ENCODE measurements around the gene COA1. TPM values are rescaled to one million over a fixed set of nuclear protein-coding genes. Genes with fewer than 3 reads are reported as not detected.

The COA1 gene
- total and polyA plus RNA-seq, 2 donors (not counting 1 experiment from before 2014, with no cell fraction given): 28.7 to 72.7 TPM

- no peak for TF ChIP-seq CTCF (IDR thresholded peaks at IDR 0.05)
- Mint-ChIP-seq H3K4me3 (peak overlapping the region; percentile 32), H3K27me3 (no peaks in the 10 kb centered on the region), H3K9me3 (ENCODE audit: insufficient read depth) (no peaks in the 10 kb centered on the region), H3K27ac (peak overlapping the region; percentile 88), H3K4me1 (peaks cover 77% of the 10 kb centered on the region)
- intact Hi-C loops (cut with micrococcal nuclease): no loop called here
- Histone ChIP-seq H3K36me3 (replicated peaks in 1 of 2; ENCODE audit: control extremely low read depth in 1 of 2, control insufficient read depth in 1 of 2, extremely low read depth in 1 of 2, insufficient read depth in 2 of 2, low read length in 1 of 2) (peaks cover 0 to 66% of the 10 kb centered on the region in 2 experiments), H3K79me2 (ENCODE audit: control insufficient read depth, insufficient read depth, low read length) (peaks cover 71% of the 10 kb centered on the region), H3K9me3 (ENCODE audit: control extremely low read depth in 1 of 3, control insufficient read depth in 2 of 3, insufficient read depth in 1 of 3, low read length in 2 of 3) (no peaks in the 10 kb centered on the region), H4K20me1 (ENCODE audit: control insufficient read depth, insufficient read depth, low read length, poor library complexity, severe bottlenecking) (no peaks in the 10 kb centered on the region), H3K27ac (ENCODE audit: low read length in 2 of 2) (peak overlapping the region; percentile 27 to 97), H3K27me3 (replicated peaks in 1 of 4; ENCODE audit: control extremely low read depth in 1 of 4, control insufficient read depth in 3 of 4, insufficient read depth in 4 of 4, low read length in 3 of 4) (no peaks in the 10 kb centered on the region), H3K4me3 (ENCODE audit: control extremely low read depth in 1 of 5, extremely low read depth in 1 of 5, insufficient read depth in 1 of 5, low read depth in 2 of 5, low read length in 4 of 5) (no peak overlapping the region), H3K4me2 (replicated peaks; ENCODE audit: low read depth, low read length, poor library complexity, severe bottlenecking) (peak overlapping the region; percentile 23), H3K9ac (ENCODE audit: low read length) (no peak overlapping the region), H2AFZ (ENCODE audit: insufficient read depth, low read depth, low read length, poor library complexity, severe bottlenecking) (no peak overlapping the region), H3K4me1 (ENCODE audit: control insufficient read depth in 2 of 2, insufficient read depth in 2 of 2, low read length in 2 of 2) (peaks cover 59% of the 10 kb centered on the region in 2 donors)
- 94% methylated on average over 13 of the region's 13 CpGs for WGBS (ENCODE audit: insufficient coverage)
- DNase-seq (no peak), ATAC-seq (ENCODE audit: low read depth) (no peak)
- CTCF ChIA-PET: interaction anchor here (1.2 to 10.9 kb wide), 3 partner anchors 16 to 58 kb away, joined by 4 to 203 read pairs (median 6); partner anchors contain the start of gene STK17A
- POLR2A ChIA-PET: interaction anchor here (1.0 to 1.8 kb wide), 3 partner anchors 9 to 60 kb away, joined by 3 to 4 read pairs (median 3); partner anchors contain the start of gene STK17A
These were observed 86.3 kb downstream of the COA1 start for GRCh38 chr7:43642897-43643630.

GRCh38 chr7:43640679-43641078 lies 88.6 kb downstream of the COA1 start:
- ChIA-PET POLR2A (no interaction called here), CTCF (interaction anchor here (1.4 to 5.2 kb wide), 4 partner anchors 9 to 59 kb away, joined by 3 to 35 read pairs (median 13); partner anchors contain the start of gene STK17A)
- WGBS (ENCODE audit: insufficient coverage): 100% methylated on average over 1 of the region's 3 CpGs
- TF ChIP-seq EZH2 (IDR thresholded peaks at IDR 0.05; ENCODE audit: borderline replicate concordance, insufficient read depth, low read depth, low read length, poor library complexity, severe bottlenecking) (no peak), CTCF (IDR thresholded peaks at IDR 0.05) (no peak)
- no peak overlapping the region for H3K4me3 ChIP-seq (ENCODE audit: control extremely low read depth in 1 of 5, extremely low read depth in 1 of 5, insufficient read depth in 1 of 5, low read depth in 2 of 5, low read length in 4 of 5)
- H3K79me2 ChIP-seq (ENCODE audit: control insufficient read depth, insufficient read depth, low read length): peaks cover 62% of the 10 kb centered on the region
- Mint-ChIP-seq H3K9me3 (ENCODE audit: insufficient read depth) (no peaks in the 10 kb centered on the region), H3K27me3 (no peaks in the 10 kb centered on the region), H3K4me3 (no peak overlapping the region), H3K4me1 (peaks cover 73% of the 10 kb centered on the region), H3K27ac (peak overlapping the region; percentile 47)
- no peaks in the 10 kb centered on the region for H3K9me3 ChIP-seq (ENCODE audit: control extremely low read depth in 1 of 3, control insufficient read depth in 2 of 3, insufficient read depth in 1 of 3, low read length in 2 of 3)
- intact Hi-C loops (cut with micrococcal nuclease): loop anchor here (1.0 kb wide), 1 partner anchor 10 kb away; no protein-coding TSS in a partner anchor
- H4K20me1 ChIP-seq (ENCODE audit: control insufficient read depth, insufficient read depth, low read length, poor library complexity, severe bottlenecking): no peaks in the 10 kb centered on the region
- H2AFZ ChIP-seq (ENCODE audit: insufficient read depth, low read depth, low read length, poor library complexity, severe bottlenecking): no peak overlapping the region
- no peak for ATAC-seq (ENCODE audit: low read depth)
- peaks cover 0 to 77% of the 10 kb centered on the region in 2 experiments for H3K36me3 ChIP-seq (replicated peaks in 1 of 2; ENCODE audit: control extremely low read depth in 1 of 2, control insufficient read depth in 1 of 2, extremely low read depth in 1 of 2, insufficient read depth in 2 of 2, low read length in 1 of 2)
- H3K27ac ChIP-seq (ENCODE audit: low read length in 2 of 2): peak overlapping the region in 1 of 2 donors; percentile 97
- no peak overlapping the region for H3K4me2 ChIP-seq (replicated peaks; ENCODE audit: low read depth, low read length, poor library complexity, severe bottlenecking)
- peaks cover 49 to 53% of the 10 kb centered on the region in 2 donors for H3K4me1 ChIP-seq (ENCODE audit: control insufficient read depth in 2 of 2, insufficient read depth in 2 of 2, low read length in 2 of 2)
- H3K27me3 ChIP-seq (replicated peaks in 1 of 4; ENCODE audit: control extremely low read depth in 1 of 4, control insufficient read depth in 3 of 4, insufficient read depth in 4 of 4, low read length in 3 of 4): no peaks in the 10 kb centered on the region
- no peak for DNase-seq
- no peak overlapping the region for H3K9ac ChIP-seq (ENCODE audit: low read length)
